ENCODE results near the gene MN1.

MN1 gene

GRCh38 chr22:27829620-27830019 lies 28.1 kb upstream of the MN1 start:
- TF ChIP-seq CTCF (conservative IDR thresholded peaks at IDR 0.05; ENCODE audit: low read depth) = no peak
- CTCF ChIA-PET = no interaction called here
- no peak for DNase-seq (ENCODE audit: low spot score)
- POLR2A ChIA-PET (ENCODE audit: low non-redundant PET) = no interaction called here
- H3K27ac ChIP-seq = no peak overlapping the region

GRCh38 chr22:27827604-27828587 lies 26.3 kb upstream of the MN1 start:
- DNase-seq (ENCODE audit: low spot score) = no peak
- POLR2A ChIA-PET (ENCODE audit: low non-redundant PET) = no interaction called here
- TF ChIP-seq CTCF (conservative IDR thresholded peaks at IDR 0.05; ENCODE audit: low read depth) = no peak
- CTCF ChIA-PET = interaction anchor here (0.7 kb wide), 1 partner anchor 185 kb away, joined by 3 read pairs; no protein-coding TSS in a partner anchor
- no peak overlapping the region for H3K27ac ChIP-seq

- no peak for DNase-seq (ENCODE audit: low spot score)
- ChIA-PET CTCF (no interaction called here), POLR2A (ENCODE audit: low non-redundant PET) (no interaction called here)
- TF ChIP-seq CTCF (conservative IDR thresholded peaks at IDR 0.05; ENCODE audit: low read depth) = no peak; the same call in 1 of the 2 replicates
- H3K27ac ChIP-seq = no peak overlapping the region
Measured at GRCh38 chr22:27825174-27825573, 23.6 kb upstream of the MN1 start.

- ChIA-PET CTCF (no interaction called here), POLR2A (ENCODE audit: low non-redundant PET) (no interaction called here)
- H3K27ac ChIP-seq = no peak overlapping the region
- DNase-seq (ENCODE audit: low spot score) = no peak
- no peak for TF ChIP-seq CTCF (conservative IDR thresholded peaks at IDR 0.05; ENCODE audit: low read depth)
Measured at GRCh38 chr22:27823221-27823620, 21.7 kb upstream of the MN1 start.

GRCh38 chr22:27820896-27821866 lies 19.6 kb upstream of the MN1 start:
- POLR2A ChIA-PET (ENCODE audit: low non-redundant PET) = no interaction called here
- CTCF ChIA-PET = interaction anchor here (0.6 to 0.7 kb wide), 2 partner anchors 11 to 40 kb away, joined by 4 read pairs; no protein-coding TSS in a partner anchor
- DNase-seq (ENCODE audit: low spot score) = no peak
- TF ChIP-seq CTCF (conservative IDR thresholded peaks at IDR 0.05; ENCODE audit: low read depth) = no peak
- no peak overlapping the region for H3K27ac ChIP-seq

- no peak for DNase-seq (ENCODE audit: low spot score)
- ChIA-PET POLR2A (ENCODE audit: low non-redundant PET) (no interaction called here), CTCF (no interaction called here)
- no peak for TF ChIP-seq CTCF (conservative IDR thresholded peaks at IDR 0.05; ENCODE audit: low read depth)
- no peak overlapping the region for H3K27ac ChIP-seq
Measured at GRCh38 chr22:27816552-27816951, 15.0 kb upstream of the MN1 start.

Measured in RWPE1 (cell line).